Type B pancreatic cell (in vitro differentiated cells): ENCODE results near the gene TMEM41B. TPM values are rescaled to one million over a fixed set of nuclear protein-coding genes. Genes with fewer than 3 reads are reported as not detected.
"Not testable (repeated sequence)": the region's sequence is repeated elsewhere in the genome, so short reads cannot be mapped to it uniquely, and the experiment has no call there.

Experiments used
- DNase-seq: peaks from one replicate; pipeline ENCODE4 v3.0.0; 2021; ENCODE audit warnings: mixed read lengths; ENCODE audit not compliant: unreplicated experiment; ENCODE audit errors: extremely low spot score
- H3K27ac Mint-ChIP-seq: 2 replicates; pipeline ENCODE4 v1.8.0; 2021; ENCODE audit warnings: mild to moderate bottlenecking, mixed read lengths
- H3K27me3 Mint-ChIP-seq: 2 replicates; pipeline ENCODE4 v1.8.0; 2021; ENCODE audit warnings: mixed read lengths
- H3K36me3 Mint-ChIP-seq: 2 replicates; pipeline ENCODE4 v1.8.0; 2021; ENCODE audit warnings: mixed read lengths
- H3K4me1 Mint-ChIP-seq: one replicate; pipeline ENCODE4 v1.8.0; 2021; ENCODE audit warnings: mixed read lengths; ENCODE audit not compliant: unreplicated experiment
- H3K4me3 Mint-ChIP-seq: 2 replicates; pipeline ENCODE4 v1.8.0; 2021; ENCODE audit warnings: mild to moderate bottlenecking, mixed read lengths
- H3K9me3 Mint-ChIP-seq: 2 replicates; pipeline ENCODE4 v1.8.0; 2021; ENCODE audit warnings: mixed read lengths
- CTCF ChIP-seq: fragments of 200-600 bp; sonication (generic); conservative IDR thresholded peaks from 2 replicates; pipeline ENCODE4 v1.5.0; 2021; ENCODE audit warnings: antibody characterized with exemption, mild to moderate bottlenecking
- total RNA-seq: library from RNA; stranded (reverse); gene quantifications from 2 replicates; pipeline ENCODE4 v1.2.1, GENCODE V29; 2021; ENCODE audit warnings: low replicate concordance

The TMEM41B gene
- total RNA-seq, 1 donor from 2014 or later = 46.5 TPM

GRCh38 chr11:9254416-9254815 lies 60.0 kb downstream of the TMEM41B start:
- Mint-ChIP-seq H3K27me3 (no peaks in the 10 kb centered on the region), H3K27ac (no peak overlapping the region), H3K9me3 (no peaks in the 10 kb centered on the region), H3K4me1 (no peaks in the 10 kb centered on the region), H3K4me3 (no peak overlapping the region), H3K36me3 (peaks cover 23% of the 10 kb centered on the region)
- DNase-seq = no peak
- TF ChIP-seq CTCF = no peak

GRCh38 chr11:9253086-9253485 lies 61.3 kb downstream of the TMEM41B start:
- Mint-ChIP-seq H3K9me3 (no peaks in the 10 kb centered on the region), H3K4me1 (no peaks in the 10 kb centered on the region), H3K27me3 (no peaks in the 10 kb centered on the region), H3K4me3 (no peak overlapping the region), H3K27ac (no peak overlapping the region), H3K36me3 (peaks cover 16% of the 10 kb centered on the region)
- DNase-seq = no peak
- no peak for TF ChIP-seq CTCF

GRCh38 chr11:9251311-9251710 lies 63.1 kb downstream of the TMEM41B start:
- H3K36me3 Mint-ChIP-seq = peaks cover 12% of the 10 kb centered on the region
- TF ChIP-seq CTCF = no peak
- no peaks in the 10 kb centered on the region for H3K9me3 Mint-ChIP-seq
- peak overlapping the region; percentile 17 for H3K27ac Mint-ChIP-seq
- no peaks in the 10 kb centered on the region for H3K27me3 Mint-ChIP-seq
- no peak for DNase-seq
- H3K4me3 Mint-ChIP-seq = no peak overlapping the region
- H3K4me1 Mint-ChIP-seq = no peaks in the 10 kb centered on the region

GRCh38 chr11:9250139-9250582 lies 64.2 kb downstream of the TMEM41B start:
- H3K4me3 Mint-ChIP-seq = no peak overlapping the region
- H3K9me3 Mint-ChIP-seq = no peaks in the 10 kb centered on the region
- no peak for DNase-seq
- no peaks in the 10 kb centered on the region for H3K4me1 Mint-ChIP-seq
- H3K27me3 Mint-ChIP-seq = no peaks in the 10 kb centered on the region
- TF ChIP-seq CTCF = no peak
- H3K27ac Mint-ChIP-seq = no peak overlapping the region
- peaks cover 10% of the 10 kb centered on the region for H3K36me3 Mint-ChIP-seq

- Mint-ChIP-seq H3K9me3 (no peaks in the 10 kb centered on the region), H3K4me3 (no peak overlapping the region), H3K27me3 (no peaks in the 10 kb centered on the region), H3K36me3 (peaks cover 5% of the 10 kb centered on the region), H3K4me1 (no peaks in the 10 kb centered on the region), H3K27ac (no peak overlapping the region)
- no peak for TF ChIP-seq CTCF
- no peak for DNase-seq
Observed at GRCh38 chr11:9249252-9249651, 65.1 kb downstream of the TMEM41B start.

GRCh38 chr11:9247863-9248262 lies 66.5 kb downstream of the TMEM41B start:
- no peak for DNase-seq
- Mint-ChIP-seq H3K36me3 (peaks cover 9% of the 10 kb centered on the region), H3K27me3 (no peaks in the 10 kb centered on the region), H3K4me1 (peaks cover 4% of the 10 kb centered on the region), H3K9me3 (no peaks in the 10 kb centered on the region), H3K4me3 (no peak overlapping the region), H3K27ac (no peak overlapping the region)
- no peak for TF ChIP-seq CTCF

- Mint-ChIP-seq H3K36me3 (peaks cover 12% of the 10 kb centered on the region), H3K4me1 (peaks cover 17% of the 10 kb centered on the region)
- not testable (repeated sequence) for H3K27ac Mint-ChIP-seq, H3K9me3 Mint-ChIP-seq, H3K27me3 Mint-ChIP-seq, DNase-seq, H3K4me3 Mint-ChIP-seq
Observed at GRCh38 chr11:9236242-9236641, 78.2 kb downstream of the TMEM41B start.
